ENCODE measurements around the gene KITLG. TPM values are rescaled to one million over a fixed set of nuclear protein-coding genes. Genes with fewer than 3 reads are reported as not detected.

KITLG gene
- total and polyA plus RNA-seq, 2 donors (not counting 1 experiment from before 2014, with no cell fraction given): not detected

GRCh38 chr12:88573583-88573982 lies 6.7 kb downstream of the KITLG start:
- Histone ChIP-seq H3K9ac (ENCODE audit: low read length) (no peak overlapping the region), H3K27me3 (replicated peaks in 1 of 4; ENCODE audit: control extremely low read depth in 1 of 4, control insufficient read depth in 3 of 4, insufficient read depth in 4 of 4, low read length in 3 of 4) (peaks cover 0 to 3% (median 1%) of the 10 kb centered on the region in 4 experiments), H3K4me2 (replicated peaks; ENCODE audit: low read depth, low read length, poor library complexity, severe bottlenecking) (no peak overlapping the region), H3K79me2 (ENCODE audit: control insufficient read depth, insufficient read depth, low read length) (no peaks in the 10 kb centered on the region), H3K4me1 (ENCODE audit: control insufficient read depth in 2 of 2, insufficient read depth in 2 of 2, low read length in 2 of 2) (no peaks in the 10 kb centered on the region), H3K36me3 (replicated peaks in 1 of 2; ENCODE audit: control extremely low read depth in 1 of 2, control insufficient read depth in 1 of 2, extremely low read depth in 1 of 2, insufficient read depth in 2 of 2, low read length in 1 of 2) (no peaks in the 10 kb centered on the region), H2AFZ (ENCODE audit: insufficient read depth, low read depth, low read length, poor library complexity, severe bottlenecking) (no peak overlapping the region), H3K9me3 (ENCODE audit: control extremely low read depth in 1 of 3, control insufficient read depth in 2 of 3, insufficient read depth in 1 of 3, low read length in 2 of 3) (no peaks in the 10 kb centered on the region), H4K20me1 (ENCODE audit: control insufficient read depth, insufficient read depth, low read length, poor library complexity, severe bottlenecking) (no peaks in the 10 kb centered on the region), H3K4me3 (ENCODE audit: control extremely low read depth in 1 of 5, extremely low read depth in 1 of 5, insufficient read depth in 1 of 5, low read depth in 2 of 5, low read length in 4 of 5) (no peak overlapping the region), H3K27ac (ENCODE audit: low read length in 2 of 2) (no peak overlapping the region)
- ChIA-PET CTCF (no interaction called here), POLR2A (interaction anchor here (0.7 kb wide), 1 partner anchor 599 kb away, joined by 3 read pairs; no protein-coding TSS in a partner anchor)
- WGBS (ENCODE audit: insufficient coverage): 84% methylated on average over 4 of the region's 4 CpGs
- Mint-ChIP-seq H3K4me1 (no peaks in the 10 kb centered on the region), H3K9me3 (ENCODE audit: insufficient read depth) (no peaks in the 10 kb centered on the region), H3K4me3 (no peak overlapping the region), H3K27me3 (peaks cover 10% of the 10 kb centered on the region), H3K27ac (no peak overlapping the region)
- no peak for ATAC-seq (ENCODE audit: low read depth)
- TF ChIP-seq, protein P1, sequence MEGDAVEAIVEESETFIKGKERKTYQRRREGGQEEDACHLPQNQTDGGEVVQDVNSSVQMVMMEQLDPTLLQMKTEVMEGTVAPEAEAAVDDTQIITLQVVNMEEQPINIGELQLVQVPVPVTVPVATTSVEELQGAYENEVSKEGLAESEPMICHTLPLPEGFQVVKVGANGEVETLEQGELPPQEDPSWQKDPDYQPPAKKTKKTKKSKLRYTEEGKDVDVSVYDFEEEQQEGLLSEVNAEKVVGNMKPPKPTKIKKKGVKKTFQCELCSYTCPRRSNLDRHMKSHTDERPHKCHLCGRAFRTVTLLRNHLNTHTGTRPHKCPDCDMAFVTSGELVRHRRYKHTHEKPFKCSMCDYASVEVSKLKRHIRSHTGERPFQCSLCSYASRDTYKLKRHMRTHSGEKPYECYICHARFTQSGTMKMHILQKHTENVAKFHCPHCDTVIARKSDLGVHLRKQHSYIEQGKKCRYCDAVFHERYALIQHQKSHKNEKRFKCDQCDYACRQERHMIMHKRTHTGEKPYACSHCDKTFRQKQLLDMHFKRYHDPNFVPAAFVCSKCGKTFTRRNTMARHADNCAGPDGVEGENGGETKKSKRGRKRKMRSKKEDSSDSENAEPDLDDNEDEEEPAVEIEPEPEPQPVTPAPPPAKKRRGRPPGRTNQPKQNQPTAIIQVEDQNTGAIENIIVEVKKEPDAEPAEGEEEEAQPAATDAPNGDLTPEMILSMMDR (IDR thresholded peaks at IDR 0.05): no peak
- TF ChIP-seq EZH2 (IDR thresholded peaks at IDR 0.05; ENCODE audit: borderline replicate concordance, insufficient read depth, low read depth, low read length, poor library complexity, severe bottlenecking): no peak
- intact Hi-C loops (cut with micrococcal nuclease): no loop called here
- DNase-seq: no peak

GRCh38 chr12:88572781-88573549 lies 7.3 kb downstream of the KITLG start:
- POLR2A ChIA-PET: no interaction called here
- CTCF ChIA-PET: no interaction called here
- Histone ChIP-seq H3K27me3 (replicated peaks in 1 of 4; ENCODE audit: control extremely low read depth in 1 of 4, control insufficient read depth in 3 of 4, insufficient read depth in 4 of 4, low read length in 3 of 4) (peaks cover 0 to 3% (median 0%) of the 10 kb centered on the region in 4 experiments), H2AFZ (ENCODE audit: insufficient read depth, low read depth, low read length, poor library complexity, severe bottlenecking) (no peak overlapping the region), H4K20me1 (ENCODE audit: control insufficient read depth, insufficient read depth, low read length, poor library complexity, severe bottlenecking) (no peaks in the 10 kb centered on the region), H3K9me3 (ENCODE audit: control extremely low read depth in 1 of 3, control insufficient read depth in 2 of 3, insufficient read depth in 1 of 3, low read length in 2 of 3) (no peaks in the 10 kb centered on the region), H3K27ac (ENCODE audit: low read length in 2 of 2) (no peak overlapping the region), H3K4me2 (replicated peaks; ENCODE audit: low read depth, low read length, poor library complexity, severe bottlenecking) (no peak overlapping the region), H3K4me1 (ENCODE audit: control insufficient read depth in 2 of 2, insufficient read depth in 2 of 2, low read length in 2 of 2) (no peaks in the 10 kb centered on the region), H3K36me3 (replicated peaks in 1 of 2; ENCODE audit: control extremely low read depth in 1 of 2, control insufficient read depth in 1 of 2, extremely low read depth in 1 of 2, insufficient read depth in 2 of 2, low read length in 1 of 2) (no peaks in the 10 kb centered on the region), H3K79me2 (ENCODE audit: control insufficient read depth, insufficient read depth, low read length) (no peaks in the 10 kb centered on the region), H3K4me3 (ENCODE audit: control extremely low read depth in 1 of 5, extremely low read depth in 1 of 5, insufficient read depth in 1 of 5, low read depth in 2 of 5, low read length in 4 of 5) (no peak overlapping the region), H3K9ac (ENCODE audit: low read length) (no peak overlapping the region)
- no peak for TF ChIP-seq EZH2 (IDR thresholded peaks at IDR 0.05; ENCODE audit: borderline replicate concordance, insufficient read depth, low read depth, low read length, poor library complexity, severe bottlenecking)
- no peaks in the 10 kb centered on the region for H3K9me3 Mint-ChIP-seq (ENCODE audit: insufficient read depth)
- no peak overlapping the region for H3K4me3 Mint-ChIP-seq
- H3K27ac Mint-ChIP-seq: no peak overlapping the region
- DNase-seq: no peak
- peaks cover 4% of the 10 kb centered on the region for H3K27me3 Mint-ChIP-seq
- H3K4me1 Mint-ChIP-seq: no peaks in the 10 kb centered on the region
- intact Hi-C loops (cut with micrococcal nuclease): no loop called here
- no peak for ATAC-seq (ENCODE audit: low read depth)
- WGBS (ENCODE audit: insufficient coverage): no CpG with 5 or more reads among the region's 4 CpGs
